IMR-90 (cell line): Measurements from ENCODE around the gene BCAS3. TPM values are rescaled to one million over a fixed set of nuclear protein-coding genes. Genes with fewer than 3 reads are reported as not detected.
"Not testable (repeated sequence)": the region's sequence is repeated elsewhere in the genome, so short reads cannot be mapped to it uniquely, and the experiment has no call there.

ENCODE experiments used
- ATAC-seq: fragments of 200-7000 bp; cut with Tn5 transposase; 2 replicates; pipeline ENCODE4 v1.9.1; 2020; ENCODE audit warnings: low read depth, mild to moderate bottlenecking, moderate library complexity
- BruUV-seq: library from RNA; stranded (reverse); fragments of 400-500 nt; replicated peaks from 2 replicates; lab custom pipeline; 2021; lab: Mats Ljungman, UMichigan
- CTCF ChIA-PET: fragments of 300-600 bp; formaldehyde crosslinking; extraction: SDS; loops from one replicate; lab custom pipeline; 2021; ENCODE audit warnings: antibody characterized with exemption; lab: Yijun Ruan, JAX
- POLR2A ChIA-PET: fragments of 300-600 bp; sonication (Branson Sonifier 250); formaldehyde crosslinking; loops from one replicate; lab custom pipeline; 2022; ENCODE audit warnings: antibody characterized with exemption; ENCODE audit not compliant: unreplicated experiment; lab: Charles Lee
- DNase-seq: peaks from one replicate; pipeline ENCODE4 v3.0.0; 2013
- H2AFZ ChIP-seq: replicated peaks from 2 replicates; pipeline ENCODE3; 2013; ENCODE audit warnings: low read length, mild to moderate bottlenecking; ENCODE audit not compliant: poor library complexity
- H2AK5ac ChIP-seq: 2 replicates; pipeline ENCODE4 v1.6.1; 2013; ENCODE audit warnings: low read depth, low read length, inconsistent platforms
- H2AK9ac ChIP-seq: replicated peaks from 2 replicates; pipeline ENCODE3; 2013; ENCODE audit warnings: mild to moderate bottlenecking, low read depth, low read length, moderate library complexity; ENCODE audit not compliant: poor library complexity
- H2BK120ac ChIP-seq: 2 replicates; pipeline ENCODE4 v1.6.1; 2013; ENCODE audit warnings: low read depth, low read length, inconsistent platforms
- H2BK15ac ChIP-seq: 3 replicates; pipeline ENCODE4 v1.6.1; 2013; ENCODE audit warnings: low read depth, low read length, inconsistent platforms
- H2BK20ac ChIP-seq: 2 replicates; pipeline ENCODE4 v1.6.1; 2013; ENCODE audit warnings: low read depth, mild to moderate bottlenecking, inconsistent platforms, low read length, moderate library complexity
- H2BK5ac ChIP-seq: 2 replicates; pipeline ENCODE4 v1.6.1; 2013; ENCODE audit warnings: mild to moderate bottlenecking, low read depth, low read length, inconsistent platforms; ENCODE audit not compliant: poor library complexity, severe bottlenecking
- H3K14ac ChIP-seq: replicated peaks from 2 replicates; pipeline ENCODE4 v1.6.1; 2013; ENCODE audit warnings: low read depth, low read length, inconsistent platforms
- H3K18ac ChIP-seq: 2 replicates; pipeline ENCODE4 v1.6.1; 2013; ENCODE audit warnings: low read depth, low read length, control low read depth
- H3K23ac ChIP-seq: 2 replicates; pipeline ENCODE4 v1.6.1; 2013; ENCODE audit warnings: low read depth, low read length, inconsistent platforms
- H3K27ac ChIP-seq: 2 replicates; pipeline ENCODE4 v1.5.1; 2013; ENCODE audit warnings: mild to moderate bottlenecking, control low read depth, low read length; ENCODE audit not compliant: insufficient read depth
- H3K27me3 ChIP-seq: 2 replicates; pipeline ENCODE4 v1.6.1; 2013; ENCODE audit warnings: low read length; ENCODE audit not compliant: control insufficient read depth, insufficient read depth
- H3K36me3 ChIP-seq: 2 replicates; pipeline ENCODE4 v1.6.1; 2013; ENCODE audit warnings: low read length, mixed read lengths; ENCODE audit not compliant: control insufficient read depth, insufficient read depth
- H3K4ac ChIP-seq: 2 replicates; pipeline ENCODE4 v1.6.1; 2013; ENCODE audit warnings: low read depth, low read length, inconsistent platforms
- H3K4me1 ChIP-seq: 2 replicates; pipeline ENCODE4 v1.6.1; 2013; ENCODE audit warnings: low read length, mixed read lengths; ENCODE audit not compliant: control insufficient read depth, insufficient read depth
- H3K4me2 ChIP-seq: 2 replicates; pipeline ENCODE4 v1.6.1; 2013; ENCODE audit warnings: low read depth, mild to moderate bottlenecking, control low read depth, low read length, moderate library complexity
- H3K4me3 ChIP-seq: 2 replicates; pipeline ENCODE4 v1.5.1; 2013; ENCODE audit warnings: low read depth, mild to moderate bottlenecking, control low read depth, low read length, moderate library complexity; ENCODE audit not compliant: insufficient read depth
- H3K56ac ChIP-seq: 2 replicates; pipeline ENCODE4 v1.6.1; 2013; ENCODE audit warnings: low read length, inconsistent platforms; ENCODE audit not compliant: insufficient read depth; ENCODE audit errors: extremely low read depth
- H3K79me1 ChIP-seq, 2 experiments: 2 replicates each; pipeline ENCODE4 v1.6.1; 2013; ENCODE audit warnings: low read length in 2 of 2, inconsistent platforms in 1 of 2, low read depth in 1 of 2
- H3K9ac ChIP-seq: 2 replicates; pipeline ENCODE4 v1.6.1; 2013; ENCODE audit warnings: low read depth, low read length, control low read depth
- H3K9me1 ChIP-seq: 2 replicates; pipeline ENCODE4 v1.6.1; 2013; ENCODE audit warnings: low read length, inconsistent platforms; ENCODE audit not compliant: insufficient read depth
- H3K9me3 ChIP-seq: 2 replicates; pipeline ENCODE4 v1.6.1; 2013; ENCODE audit warnings: low read length; ENCODE audit not compliant: control insufficient read depth, insufficient read depth
- H4K20me1 ChIP-seq: 2 replicates; pipeline ENCODE4 v1.6.1; 2013; ENCODE audit warnings: low read length, inconsistent platforms; ENCODE audit not compliant: insufficient read depth
- H4K5ac ChIP-seq: 2 replicates; pipeline ENCODE4 v1.6.1; 2013; ENCODE audit warnings: mild to moderate bottlenecking, low read depth, low read length, control low read depth
- H4K8ac ChIP-seq, 2 experiments: 2 replicates each; pipeline ENCODE4 v1.6.1; 2013; ENCODE audit warnings: low read depth in 2 of 2, low read length in 2 of 2, control low read depth in 1 of 2, inconsistent platforms in 1 of 2
- H4K91ac ChIP-seq: 2 replicates; pipeline ENCODE4 v1.6.1; 2013; ENCODE audit warnings: low read depth, low read length, inconsistent platforms; ENCODE audit not compliant: insufficient read depth
- WGBS, 2 experiments: methylation state at CpG; one replicate each; pipeline versions ENCODE4 v1.1.5 to v1.1.7; 2013; ENCODE audit warnings: missing lambda C conversion rate in 2 of 2; ENCODE audit not compliant: insufficient read length in 1 of 2; ENCODE audit errors: extremely low coverage in 2 of 2; 5-methylcytosine and 5-hydroxymethylcytosine counted together
- dilution Hi-C: fragments of 300-500 bp; cut with HindIII; formaldehyde crosslinking; loops from one replicate; pipeline ENCODE4 v1.14.3; 2018; ENCODE audit warnings: low sequenced_read_pairs; ENCODE audit not compliant: unreplicated experiment
- in situ Hi-C: fragments of 300-500 bp; cut with MboI; formaldehyde crosslinking; loops from 3 replicates; pipeline ENCODE4 v1.14.3; 2019; ENCODE audit warnings: low sequenced_read_pairs, inconsistent platforms, mixed read lengths
- intact Hi-C: fragments of 100-400 bp; cut with micrococcal nuclease; formaldehyde crosslinking; loops from 2 replicates; pipeline ENCODE4 v1.10.0; 2022
- polyA plus RNA-seq, 3 experiments: library from polyadenylated mRNA; depleted of rRNA; stranded (reverse); fragments of >200 nt; gene quantifications; 2 replicates each; pipeline ENCODE4 v1.2.3, GENCODE V29; 2012; ENCODE audit warnings: low replicate concordance in 1 of 3
- total RNA-seq: library from RNA; depleted of rRNA; stranded (reverse); fragments of >200 nt; gene quantifications from 2 replicates; pipeline ENCODE4 v1.2.3, GENCODE V29; 2012

The BCAS3 gene
- total and polyA plus RNA-seq, 2 of the 4 experiments (the other 2 are of a cell fraction): 6.3 to 27.1 TPM

- H3K9ac ChIP-seq, H2BK120ac ChIP-seq, H3K79me1 ChIP-seq, H3K4me3 ChIP-seq, CTCF ChIA-PET, H3K23ac ChIP-seq, H3K4me2 ChIP-seq, H3K14ac ChIP-seq, POLR2A ChIA-PET, H3K4ac ChIP-seq, H3K36me3 ChIP-seq, H3K18ac ChIP-seq, H4K20me1 ChIP-seq, H3K27me3 ChIP-seq, H2AFZ ChIP-seq, BruUV-seq, H2AK5ac ChIP-seq, H4K5ac ChIP-seq, H2AK9ac ChIP-seq, H3K4me1 ChIP-seq, H3K56ac ChIP-seq, intact Hi-C loops, dilution Hi-C loops, H3K27ac ChIP-seq, H3K9me1 ChIP-seq, DNase-seq, in situ Hi-C loops, H4K91ac ChIP-seq, ATAC-seq, H2BK5ac ChIP-seq, H4K8ac ChIP-seq, H2BK20ac ChIP-seq, H3K9me3 ChIP-seq, H2BK15ac ChIP-seq: not testable (repeated sequence)
- 100% methylated on average over 1 of the region's 23 CpGs; no CpG with 5 or more reads in 1 of the 2 experiments for WGBS, 2 experiments
Observed at GRCh38 chr17:60976861-60977260, 299.2 kb downstream of the BCAS3 start.
